Neural crest cell (in vitro differentiated cells): ENCODE results near the gene BPIFA1. TPM values are rescaled to one million over a fixed set of nuclear protein-coding genes. Genes with fewer than 3 reads are reported as not detected.
A peak's percentile ranks its signal among the peaks of the same experiment; 100 is the strongest.

Experiments
- DNase-seq: peaks from one replicate; pipeline ENCODE4 v3.0.0; 2021; ENCODE audit warnings: low read depth, mixed read lengths, low spot score
- H3K27ac Mint-ChIP-seq: one replicate; pipeline ENCODE4 v1.8.0; 2021; ENCODE audit warnings: mild to moderate bottlenecking, mixed read lengths; ENCODE audit not compliant: unreplicated experiment
- H3K27me3 Mint-ChIP-seq: 2 replicates; pipeline ENCODE4 v1.8.0; 2021; ENCODE audit warnings: low read depth, mild to moderate bottlenecking, mixed read lengths
- H3K36me3 Mint-ChIP-seq: 2 replicates; pipeline ENCODE4 v1.8.0; 2021; ENCODE audit warnings: low read depth, mild to moderate bottlenecking, mixed read lengths
- H3K4me1 Mint-ChIP-seq: 2 replicates; pipeline ENCODE4 v1.8.0; 2021; ENCODE audit warnings: mixed read lengths
- H3K4me3 Mint-ChIP-seq: one replicate; pipeline ENCODE4 v1.8.0; 2021; ENCODE audit warnings: mild to moderate bottlenecking, mixed read lengths
- H3K9me3 Mint-ChIP-seq: 2 replicates; pipeline ENCODE4 v1.8.0; 2021; ENCODE audit warnings: mixed read lengths
- CTCF ChIP-seq: fragments of 200-600 bp; sonication (generic); conservative IDR thresholded peaks from 2 replicates; pipeline ENCODE4 v1.5.0; 2021; ENCODE audit warnings: antibody characterized with exemption, mild to moderate bottlenecking
- total RNA-seq: library from RNA; stranded (reverse); gene quantifications from 2 replicates; pipeline ENCODE4 v1.2.1, GENCODE V29; 2021

The BPIFA1 gene
- total RNA-seq, 1 donor from 2014 or later = not detected

- Mint-ChIP-seq H3K4me1 (peaks cover 5% of the 10 kb centered on the region), H3K27me3 (peaks cover 29% of the 10 kb centered on the region), H3K36me3 (no peaks in the 10 kb centered on the region), H3K9me3 (no peaks in the 10 kb centered on the region), H3K27ac (no peak overlapping the region), H3K4me3 (no peak overlapping the region)
- DNase-seq = no peak
- no peak for TF ChIP-seq CTCF
These were observed 23.6 kb downstream of the BPIFA1 start for GRCh38 chr20:33259371-33259770.

GRCh38 chr20:33261465-33261864 is 25.7 kb downstream of the BPIFA1 start:
- Mint-ChIP-seq H3K36me3 (no peaks in the 10 kb centered on the region), H3K27ac (no peak overlapping the region), H3K4me3 (no peak overlapping the region), H3K27me3 (peaks cover 24% of the 10 kb centered on the region), H3K9me3 (no peaks in the 10 kb centered on the region), H3K4me1 (peaks cover 5% of the 10 kb centered on the region)
- no peak for DNase-seq
- no peak for TF ChIP-seq CTCF

GRCh38 chr20:33262658-33263065 is 26.9 kb downstream of the BPIFA1 start:
- no peak overlapping the region for H3K4me3 Mint-ChIP-seq
- H3K27ac Mint-ChIP-seq = no peak overlapping the region
- peaks cover 5% of the 10 kb centered on the region for H3K4me1 Mint-ChIP-seq
- no peaks in the 10 kb centered on the region for H3K36me3 Mint-ChIP-seq
- H3K9me3 Mint-ChIP-seq = no peaks in the 10 kb centered on the region
- H3K27me3 Mint-ChIP-seq = peaks cover 22% of the 10 kb centered on the region
- peak; percentile 55 for DNase-seq
- peak; percentile 78 for TF ChIP-seq CTCF

GRCh38 chr20:33263784-33264183 is 28.0 kb downstream of the BPIFA1 start:
- TF ChIP-seq CTCF = no peak
- no peaks in the 10 kb centered on the region for H3K36me3 Mint-ChIP-seq
- H3K27ac Mint-ChIP-seq = peak overlapping the region; percentile 22
- H3K4me3 Mint-ChIP-seq = no peak overlapping the region
- no peaks in the 10 kb centered on the region for H3K9me3 Mint-ChIP-seq
- DNase-seq = no peak
- peaks cover 28% of the 10 kb centered on the region for H3K27me3 Mint-ChIP-seq
- H3K4me1 Mint-ChIP-seq = peaks cover 5% of the 10 kb centered on the region

GRCh38 chr20:33267701-33268100 is 31.9 kb downstream of the BPIFA1 start:
- H3K4me1 Mint-ChIP-seq = peaks cover 3% of the 10 kb centered on the region
- TF ChIP-seq CTCF = no peak

More at GRCh38 chr20:33267701-33268100, 31.9 kb downstream of the BPIFA1 start:
- Mint-ChIP-seq H3K36me3 (no peaks in the 10 kb centered on the region), H3K27ac (no peak overlapping the region), H3K9me3 (no peaks in the 10 kb centered on the region), H3K4me3 (no peak overlapping the region), H3K27me3 (peaks cover 38% of the 10 kb centered on the region)
- no peak for DNase-seq
